Measurements from ENCODE around the gene ANKS3. TPM values are rescaled to one million over a fixed set of nuclear protein-coding genes. Genes with fewer than 3 reads are reported as not detected.

The ANKS3 gene
- total and polyA plus RNA-seq, 2 of the 8 experiments (the other 6 are each of a cell fraction or from before 2014, with no cell fraction given): 15.5 to 23.9 TPM

GRCh38 chr16:4666537-4667202, 67.4 kb downstream of the ANKS3 start:
- no peak overlapping the region for H2BK20ac ChIP-seq (ENCODE audit: low read length)

More at GRCh38 chr16:4666537-4667202, 67.4 kb downstream of the ANKS3 start:
- FAIRE-seq: no peak
- H2BK120ac ChIP-seq (replicated peaks; ENCODE audit: low read depth, low read length): no peak overlapping the region
- H3K23ac ChIP-seq (ENCODE audit: insufficient read length): no peak overlapping the region
- H3K9me3 ChIP-seq (ENCODE audit: insufficient read depth in 2 of 2, low read depth in 1 of 2, low read length in 1 of 2): no peaks in the 10 kb centered on the region
- H2BK5ac ChIP-seq (ENCODE audit: low read depth, low read length): peak overlapping the region; percentile 19; the same call in 1 of the 2 replicates
- H3K18ac ChIP-seq (ENCODE audit: extremely low read depth, low read length): no peak overlapping the region
- H3K9ac ChIP-seq (replicated peaks in 1 of 4; ENCODE audit: extremely low read depth in 1 of 4, low read depth in 3 of 4, low read length in 3 of 4): no peak overlapping the region
- peak in 1 of 3 experiments; percentile 22; a peak in 1 of 4 replicates for TF ChIP-seq CTCF (IDR thresholded peaks at IDR 0.05; ENCODE audit: control extremely low read depth in 1 of 3, insufficient read depth in 1 of 3, low read depth in 1 of 3, low read length in 3 of 3)
- TF ChIP-seq BACH1 (IDR thresholded peaks at IDR 0.05; ENCODE audit: low read length): no peak
- H4K5ac ChIP-seq (ENCODE audit: insufficient read length, low read depth, low read length): no peak overlapping the region
- ChIA-PET CTCF (ENCODE audit: partially characterized antibody) (interaction anchor here (0.7 to 2.2 kb wide), 8 partner anchors 13 to 42 kb away, joined by 3 to 7 read pairs (median 4); partner anchors contain the start of gene MGRN1), POLR2A (ENCODE audit: partially characterized antibody) (interaction anchor here (1.4 to 1.5 kb wide), 2 partner anchors 15 to 28 kb away, joined by 3 to 4 read pairs; no protein-coding TSS in a partner anchor)
- no peak overlapping the region for H3K4ac ChIP-seq (replicated peaks; ENCODE audit: insufficient read length, low read depth, low read length)
- DNase-seq (ENCODE audit: low read depth in 1 of 2, low spot score in 2 of 2): no peak
- no peaks in the 10 kb centered on the region for H3K27me3 ChIP-seq (replicated peaks in 1 of 4; ENCODE audit: control insufficient read depth in 3 of 4, extremely low read depth in 1 of 4, insufficient read depth in 3 of 4, low read length in 3 of 4)
- H3K4me1 ChIP-seq (replicated peaks in 1 of 4; ENCODE audit: control insufficient read depth in 3 of 4, insufficient read depth in 4 of 4, low read length in 3 of 4): peaks cover 0 to 2% (median 0%) of the 10 kb centered on the region in 4 experiments; a peak in 3 of 7 replicates
- H3K4me2 ChIP-seq (ENCODE audit: insufficient read depth in 1 of 2, low read depth in 2 of 2, low read length in 2 of 2): no peak overlapping the region
- no peak overlapping the region for H3K14ac ChIP-seq (ENCODE audit: insufficient read length)
- no peak overlapping the region for H2AFZ ChIP-seq (ENCODE audit: low read length)
- H3K4me3 ChIP-seq (ENCODE audit: extremely low read depth in 1 of 4, insufficient read depth in 2 of 4, low read depth in 3 of 4, low read length in 4 of 4): no peak overlapping the region
- H4K20me1 ChIP-seq (replicated peaks in 1 of 2; ENCODE audit: control insufficient read depth in 1 of 2, insufficient read depth in 2 of 2, low read length in 2 of 2): peaks cover 0 to 17% of the 10 kb centered on the region in 2 experiments
- H4K91ac ChIP-seq (replicated peaks; ENCODE audit: insufficient read length, low read length): no peak overlapping the region
- peaks cover 6% of the 10 kb centered on the region for H3K23me2 ChIP-seq (ENCODE audit: low read depth, low read length)
- H3K36me3 ChIP-seq (ENCODE audit: control insufficient read depth in 2 of 4, insufficient read depth in 4 of 4, low read length in 3 of 4): peaks cover 2 to 26% (median 19%) of the 10 kb centered on the region in 4 experiments; a peak in 7 of 8 replicates
- no peak overlapping the region for H2BK15ac ChIP-seq (ENCODE audit: low read length)
- 96% methylated on average over 20 of the region's 20 CpGs; no CpG with 5 or more reads in 1 of the 2 experiments for WGBS, 2 experiments (ENCODE audit: extremely low coverage in 1 of 2, insufficient coverage in 1 of 2, insufficient read length in 1 of 2, insufficient replicate concordance in 2 of 2, low coverage in 1 of 2, low lambda C conversion rate in 2 of 2, missing lambda C conversion rate in 1 of 2)
- no peak overlapping the region for H2BK12ac ChIP-seq (ENCODE audit: low read depth, low read length)
- no peak overlapping the region for H3K27ac ChIP-seq (ENCODE audit: low read depth, low read length)
- H4K8ac ChIP-seq (ENCODE audit: extremely low read depth, insufficient read depth, low read length): no peak overlapping the region
- H3K79me1 ChIP-seq (ENCODE audit: low read depth, low read length): peaks cover 12% of the 10 kb centered on the region; the same call in 1 of the 2 replicates
- peaks cover 0 to 3% of the 10 kb centered on the region in 2 experiments; a peak in 1 of 4 replicates for H3K79me2 ChIP-seq (ENCODE audit: control insufficient read depth in 1 of 2, insufficient read depth in 2 of 2, low read length in 2 of 2)
- H2AK5ac ChIP-seq (ENCODE audit: low read depth, low read length): no peak overlapping the region
- no peak overlapping the region for H3K56ac ChIP-seq (replicated peaks; ENCODE audit: insufficient read length, low read depth, low read length)

Measured in H1 (cell line).